ENCODE results near the gene GYS2. TPM values are rescaled to one million over a fixed set of nuclear protein-coding genes. Genes with fewer than 3 reads are reported as not detected.

The GYS2 gene
- total RNA-seq, 4 donors from 2014 or later = 0.22 to 0.39 TPM; not detected in 2

DNA sequence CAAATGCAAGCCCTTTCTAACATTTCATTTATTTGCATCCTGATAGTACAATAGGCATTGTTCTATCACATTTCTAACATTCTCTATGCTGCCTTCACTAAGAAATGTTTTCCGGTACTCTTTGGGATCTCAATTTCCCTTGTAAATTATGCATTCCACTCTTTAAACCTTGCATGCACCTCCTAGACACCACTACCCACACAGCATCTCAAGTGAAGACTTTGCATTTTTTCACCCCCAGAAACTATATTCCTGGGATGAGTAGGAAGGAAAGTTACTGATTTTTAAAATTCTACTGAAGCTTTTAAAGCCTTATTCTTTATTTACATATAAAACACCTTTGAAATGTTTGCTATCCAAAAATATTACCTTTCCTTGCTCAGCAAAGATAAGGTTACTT lies 27.1 kb downstream of the GYS2 start:
- DNase-seq (ENCODE audit: low spot score in 2 of 2) = no peak
- Histone ChIP-seq H3K9me3 (no peaks in the 10 kb centered on the region), H3K36me3 (no peaks in the 10 kb centered on the region), H3K27ac (no peak overlapping the region), H3K4me1 (no peaks in the 10 kb centered on the region), H3K27me3 (no peaks in the 10 kb centered on the region), H3K4me3 (no peak overlapping the region)
- TF ChIP-seq EP300 (IDR thresholded peaks at IDR 0.05) = no peak
- TF ChIP-seq POLR2A (IDR thresholded peaks at IDR 0.05) = no peak
- TF ChIP-seq, protein P1, sequence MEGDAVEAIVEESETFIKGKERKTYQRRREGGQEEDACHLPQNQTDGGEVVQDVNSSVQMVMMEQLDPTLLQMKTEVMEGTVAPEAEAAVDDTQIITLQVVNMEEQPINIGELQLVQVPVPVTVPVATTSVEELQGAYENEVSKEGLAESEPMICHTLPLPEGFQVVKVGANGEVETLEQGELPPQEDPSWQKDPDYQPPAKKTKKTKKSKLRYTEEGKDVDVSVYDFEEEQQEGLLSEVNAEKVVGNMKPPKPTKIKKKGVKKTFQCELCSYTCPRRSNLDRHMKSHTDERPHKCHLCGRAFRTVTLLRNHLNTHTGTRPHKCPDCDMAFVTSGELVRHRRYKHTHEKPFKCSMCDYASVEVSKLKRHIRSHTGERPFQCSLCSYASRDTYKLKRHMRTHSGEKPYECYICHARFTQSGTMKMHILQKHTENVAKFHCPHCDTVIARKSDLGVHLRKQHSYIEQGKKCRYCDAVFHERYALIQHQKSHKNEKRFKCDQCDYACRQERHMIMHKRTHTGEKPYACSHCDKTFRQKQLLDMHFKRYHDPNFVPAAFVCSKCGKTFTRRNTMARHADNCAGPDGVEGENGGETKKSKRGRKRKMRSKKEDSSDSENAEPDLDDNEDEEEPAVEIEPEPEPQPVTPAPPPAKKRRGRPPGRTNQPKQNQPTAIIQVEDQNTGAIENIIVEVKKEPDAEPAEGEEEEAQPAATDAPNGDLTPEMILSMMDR (IDR thresholded peaks at IDR 0.05) = no peak
- 50 to 51% methylated on average over 1 of the region's 1 CpG for WGBS, 2 donors

DNA sequence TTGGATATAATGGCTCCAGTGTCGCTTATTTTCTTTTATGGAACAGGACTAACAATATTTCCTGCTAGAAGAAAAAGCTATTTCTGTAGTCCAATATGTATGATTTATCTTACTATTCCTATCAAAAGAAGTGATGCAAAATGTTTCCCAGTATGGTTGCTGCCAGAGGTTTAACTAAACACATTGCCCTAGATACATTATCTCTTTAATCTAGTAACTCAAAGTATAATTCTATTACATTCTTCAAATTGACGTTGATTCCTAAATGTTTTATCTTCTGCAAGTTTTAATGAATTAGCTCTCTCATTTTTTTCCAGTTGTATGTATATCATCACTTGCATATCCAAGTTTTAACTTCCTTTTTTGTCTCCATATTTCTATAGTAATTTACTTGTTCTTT lies 28.2 kb downstream of the GYS2 start:
- Histone ChIP-seq H3K27ac (no peak overlapping the region), H3K36me3 (no peaks in the 10 kb centered on the region), H3K4me1 (no peaks in the 10 kb centered on the region), H3K9me3 (no peaks in the 10 kb centered on the region), H3K27me3 (no peaks in the 10 kb centered on the region), H3K4me3 (no peak overlapping the region)
- TF ChIP-seq POLR2A (IDR thresholded peaks at IDR 0.05) = no peak
- TF ChIP-seq EP300 (IDR thresholded peaks at IDR 0.05) = no peak
- TF ChIP-seq, protein P1 (IDR thresholded peaks at IDR 0.05) = no peak
- DNase-seq (ENCODE audit: low spot score in 2 of 2) = no peak
- 83 to 93% methylated on average over 2 of the region's 2 CpGs for WGBS, 2 donors

DNA sequence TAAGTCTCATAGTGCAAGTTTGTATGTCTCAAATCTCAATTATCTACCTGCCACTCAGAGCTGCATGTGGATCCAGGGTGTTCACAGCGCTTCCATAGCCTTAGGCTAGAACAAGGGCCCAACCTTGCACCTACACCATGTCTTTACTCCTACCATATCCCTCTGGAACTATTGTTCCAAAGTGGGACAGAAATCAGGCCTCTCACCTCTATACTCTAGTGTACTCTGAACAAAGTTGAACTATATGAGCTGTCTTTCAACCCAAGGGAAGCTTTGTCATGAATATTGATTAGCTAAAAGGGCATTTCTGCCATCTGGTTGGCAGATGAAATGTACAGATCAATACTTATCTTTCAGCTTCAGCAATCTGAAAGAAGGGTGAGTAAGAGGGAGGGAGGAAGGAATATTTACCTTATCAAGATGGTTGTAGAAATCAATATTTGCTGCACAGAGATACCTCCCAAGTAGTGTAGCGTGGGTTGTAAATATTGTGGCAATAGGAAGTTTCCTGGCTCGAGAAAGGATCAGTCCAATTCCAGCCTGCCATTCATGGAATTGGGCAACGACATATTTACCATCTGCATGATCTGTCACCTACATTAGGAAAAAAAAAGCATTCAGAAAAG lies 30.8 kb downstream of the GYS2 start:
- H3K4me1 ChIP-seq = no peaks in the 10 kb centered on the region
- no peak overlapping the region for H3K27ac ChIP-seq
- no peaks in the 10 kb centered on the region for H3K9me3 ChIP-seq
- DNase-seq (ENCODE audit: low spot score in 2 of 2) = no peak
- 91 to 94% methylated on average over 4 of the region's 4 CpGs for WGBS, 2 donors
- TF ChIP-seq, protein P1 (IDR thresholded peaks at IDR 0.05) = no peak
- TF ChIP-seq EP300 (IDR thresholded peaks at IDR 0.05) (no peak), POLR2A (IDR thresholded peaks at IDR 0.05) (no peak)
- no peaks in the 10 kb centered on the region for H3K27me3 ChIP-seq
- no peak overlapping the region for H3K4me3 ChIP-seq
- no peaks in the 10 kb centered on the region for H3K36me3 ChIP-seq

DNA sequence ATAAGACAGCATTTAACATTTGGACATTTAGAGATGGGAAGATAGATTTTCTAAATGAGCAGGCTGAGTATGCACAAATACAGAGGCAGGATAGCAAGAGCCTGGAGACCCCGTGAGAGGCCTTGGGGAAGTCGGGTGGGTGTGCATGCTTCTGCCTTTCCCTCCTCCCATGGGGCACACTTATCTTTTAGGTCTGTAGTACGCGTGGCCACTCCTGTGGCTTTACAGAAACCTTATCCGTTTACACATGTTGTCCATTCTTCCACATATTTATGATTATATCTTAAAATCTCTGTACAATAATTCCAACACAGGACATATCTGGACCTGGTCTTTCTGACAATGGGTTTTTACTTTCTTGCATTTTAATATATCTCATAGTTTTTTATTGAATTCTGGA lies 33.6 kb downstream of the GYS2 start:
- no peak for TF ChIP-seq EP300 (IDR thresholded peaks at IDR 0.05)
- Histone ChIP-seq H3K4me1 (no peaks in the 10 kb centered on the region), H3K36me3 (no peaks in the 10 kb centered on the region), H3K4me3 (no peak overlapping the region), H3K27ac (no peak overlapping the region), H3K27me3 (no peaks in the 10 kb centered on the region), H3K9me3 (no peaks in the 10 kb centered on the region)
- no peak for DNase-seq (ENCODE audit: low spot score in 2 of 2)
- WGBS, 2 donors = 76 to 79% methylated on average over 5 of the region's 5 CpGs

DNA sequence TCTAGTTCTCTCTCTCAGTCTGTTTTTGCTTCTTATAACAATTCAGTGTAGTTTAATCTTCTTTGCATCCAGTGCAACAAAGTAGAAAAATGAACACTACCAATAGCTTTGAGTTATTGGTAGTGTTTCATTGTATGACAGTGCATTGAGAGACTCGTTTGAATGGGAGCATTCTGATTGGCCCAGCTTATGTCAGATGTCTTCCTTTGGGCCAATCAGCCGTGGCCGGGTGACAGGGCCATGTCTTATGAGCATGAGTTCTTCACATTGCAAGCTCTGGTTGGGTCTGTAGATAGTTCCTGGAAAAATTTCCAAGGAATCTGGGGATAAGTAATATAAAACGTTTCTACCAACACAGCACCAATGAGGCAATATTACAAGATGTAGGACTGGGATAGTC lies 36.5 kb downstream of the GYS2 start:
- DNase-seq (ENCODE audit: low spot score in 2 of 2) = no peak
- Histone ChIP-seq H3K27me3 (no peaks in the 10 kb centered on the region), H3K4me3 (no peak overlapping the region), H3K36me3 (no peaks in the 10 kb centered on the region), H3K4me1 (no peaks in the 10 kb centered on the region), H3K27ac (no peak overlapping the region), H3K9me3 (no peaks in the 10 kb centered on the region)
- TF ChIP-seq EP300 (IDR thresholded peaks at IDR 0.05) = no peak
- no peak for TF ChIP-seq POLR2A (IDR thresholded peaks at IDR 0.05)
- TF ChIP-seq, protein P1 (IDR thresholded peaks at IDR 0.05) = no peak
- WGBS, 2 donors = 87 to 89% methylated on average over 4 of the region's 4 CpGs

Measured in tibial nerve (tissue), 4 donors.